HepG2 (cell line): ENCODE results near the gene KIF2C. TPM values are rescaled to one million over a fixed set of nuclear protein-coding genes. Genes with fewer than 3 reads are reported as not detected.
A peak's percentile ranks its signal among the peaks of the same experiment; 100 is the strongest.

ENCODE experiments used
- ATF3 ChIP-seq: sonication (generic); formaldehyde crosslinking; IDR thresholded peaks from 2 replicates; pipeline ENCODE4 v1.4.0; 2020; ENCODE audit warnings: missing genetic modification reagents
- CHCHD3 ChIP-seq: sonication (generic); formaldehyde crosslinking; IDR thresholded peaks from 2 replicates; pipeline ENCODE4 v1.8.0; 2022; ENCODE audit warnings: mild to moderate bottlenecking, missing genetic modification reagents, moderate library complexity
- KLF6 ChIP-seq: IDR thresholded peaks from 2 replicates; pipeline ENCODE4 v1.8.0; 2016; ENCODE audit warnings: missing biosample characterization, missing genetic modification reagents
- MAFK ChIP-seq, 2 experiments: IDR thresholded peaks in 1 of 2; conservative IDR thresholded peaks in 1 of 2; 2 replicates each; pipeline ENCODE4 v1.6.1; 2011; ENCODE audit warnings: improper control_type of control experiment in 2 of 2, low read length in 2 of 2
- MBNL3 ChIP-seq: fragments of 250-450 bp; sonication (Bioruptor Pico); conservative IDR thresholded peaks from 2 replicates; pipeline ENCODE4 v1.8.0; 2022; ENCODE audit warnings: mild to moderate bottlenecking, inconsistent platforms
- MTF2 ChIP-seq: sonication (generic); formaldehyde crosslinking; IDR thresholded peaks from 2 replicates; pipeline ENCODE4 v1.5.0; 2020; ENCODE audit warnings: missing genetic modification reagents, borderline replicate concordance
- NFAT5 ChIP-seq: sonication (generic); formaldehyde crosslinking; IDR thresholded peaks from 2 replicates; pipeline ENCODE4 v1.4.0; 2020; ENCODE audit warnings: missing genetic modification reagents
- NR2F2 ChIP-seq: IDR thresholded peaks from 2 replicates; pipeline ENCODE4 v1.6.1; 2012; ENCODE audit warnings: low read depth, inconsistent platforms, borderline replicate concordance
- PITX1 ChIP-seq: sonication (generic); formaldehyde crosslinking; IDR thresholded peaks from 2 replicates; pipeline ENCODE4 v1.5.1; 2020; ENCODE audit warnings: mild to moderate bottlenecking, missing genetic modification reagents
- RBM22 ChIP-seq: fragments of 200-400 bp; formaldehyde crosslinking; optimal IDR thresholded peaks from 2 replicates; pipeline ENCODE3; 2017; ENCODE audit warnings: mild to moderate bottlenecking, low read length, moderate library complexity
- YEATS4 ChIP-seq: sonication (generic); formaldehyde crosslinking; IDR thresholded peaks from 2 replicates; pipeline ENCODE4 v1.4.0; 2020; ENCODE audit warnings: missing genetic modification reagents, borderline replicate concordance
- ZBTB14 ChIP-seq: sonication (generic); formaldehyde crosslinking; IDR thresholded peaks from 2 replicates; pipeline ENCODE4 v1.4.0; 2020; ENCODE audit warnings: missing genetic modification reagents
- ZNF12 ChIP-seq: sonication (generic); formaldehyde crosslinking; IDR thresholded peaks from 2 replicates; pipeline ENCODE4 v1.5.0; 2020; ENCODE audit warnings: missing genetic modification reagents
- ZNF121 ChIP-seq: sonication (generic); formaldehyde crosslinking; IDR thresholded peaks from 2 replicates; pipeline ENCODE4 v1.5.0; 2020; ENCODE audit warnings: mild to moderate bottlenecking, missing genetic modification reagents
- ZNF451 ChIP-seq: sonication (generic); formaldehyde crosslinking; IDR thresholded peaks from 2 replicates; pipeline ENCODE4 v1.5.0; 2020; ENCODE audit warnings: mild to moderate bottlenecking, missing genetic modification reagents
- ZNF720 ChIP-seq: sonication (generic); formaldehyde crosslinking; IDR thresholded peaks from 2 replicates; pipeline ENCODE4 v1.4.0; 2020; ENCODE audit warnings: missing genetic modification reagents
- ZNF816 ChIP-seq: sonication (generic); formaldehyde crosslinking; IDR thresholded peaks from 2 replicates; pipeline ENCODE4 v1.8.0; 2022; ENCODE audit warnings: missing genetic modification reagents, mild to moderate bottlenecking, borderline replicate concordance
- ZUFSP ChIP-seq: sonication (generic); formaldehyde crosslinking; IDR thresholded peaks from 2 replicates; pipeline ENCODE4 v1.9.0; 2021; ENCODE audit warnings: missing genetic modification reagents, mild to moderate bottlenecking, borderline replicate concordance
- polyA plus RNA-seq, 8 experiments: library from polyadenylated mRNA; depleted of rRNA in 3 of 8; stranded (reverse) in 7 of 8; unstranded in 1 of 8; fragments of >200 nt; fragmentation: Illumina TruSeq in 4 of 8; extraction: Trizol in 4 of 8; gene quantifications; 2 replicates each; pipeline versions ENCODE4 v1.2.1 to v1.2.3, GENCODE V29; 2011 to 2016; ENCODE audit warnings: low read depth in 4 of 8, missing spikeins in 1 of 8, mixed read lengths in 1 of 8; ENCODE audit not compliant: insufficient read depth in 1 of 8
- total RNA-seq, 5 experiments: library from RNA; depleted of rRNA; stranded (reverse); fragments of >200 nt; fragmentation: Illumina TruSeq; extraction: Trizol; gene quantifications; 2 replicates each; pipeline ENCODE4 v1.2.3, GENCODE V29; 2016; ENCODE audit warnings: low read depth in 1 of 5

Gene KIF2C
- total and polyA plus RNA-seq, 2 of the 13 experiments (the other 11 are each of a cell fraction or from before 2014, with no cell fraction given): 29.7 to 53.7 TPM

- TF ChIP-seq MTF2 (no peak), NFAT5 (CRISPR knock-in tag) (0 out of 2 replicates have a peak, but pooled peaks have one; percentile 49), ZNF816 (CRISPR knock-in tag) (no peak; the same call in 1 of the 2 replicates), ZNF12 (CRISPR knock-in tag) (peak; percentile 87; the same call in 1 of the 2 replicates), YEATS4 (no peak), ZNF451 (no peak), ZNF121 (no peak), PITX1 (CRISPR knock-in tag) (peak; percentile 56; the same call in 1 of the 2 replicates), MAFK (conservative IDR thresholded peaks at IDR 0.05 in 1 of 2, IDR thresholded peaks at IDR 0.05 in 1 of 2; ENCODE audit: low read length in 2 of 2) (no peak), ZUFSP (CRISPR knock-in tag) (no peak), ZNF720 (CRISPR knock-in tag) (0 out of 2 replicates have a peak, but pooled peaks have one; percentile 59), ATF3 (CRISPR knock-in tag) (peak; percentile 69), CHCHD3 (CRISPR knock-in tag) (peak; percentile 90), NR2F2 (peak; percentile 75), MBNL3 (0 out of 2 replicates have a peak, but pooled peaks have one; percentile 10), KLF6 (CRISPR knock-in tag) (peak; percentile 83; the same call in 1 of the 2 replicates), ZBTB14 (no peak), RBM22 (peak; percentile 98)
Observed at GRCh38 chr1:44721485-44722361, 17.9 kb upstream of the KIF2C start (continued).
